ENCODE results near the gene LENG1.

The LENG1 gene

DNA sequence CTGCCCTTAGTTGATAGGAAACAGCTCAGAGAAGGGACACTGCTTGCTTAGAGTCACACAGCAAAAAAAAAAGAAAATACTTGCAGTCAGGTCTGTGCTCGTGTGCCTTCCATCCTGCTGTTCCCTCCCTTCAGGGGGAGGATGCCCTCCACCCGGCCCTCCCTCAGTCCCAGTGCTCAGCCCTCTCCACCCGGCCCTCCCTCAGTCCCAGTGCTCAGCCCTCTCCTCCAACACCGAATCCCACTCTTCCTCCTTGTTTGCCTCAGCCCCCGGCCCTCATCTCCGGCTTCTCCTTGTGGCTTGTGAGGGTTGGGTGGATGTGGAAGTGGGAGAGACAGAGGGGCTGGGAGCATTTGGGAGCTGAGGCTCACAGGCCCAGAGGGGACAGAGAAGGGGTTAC, 49.9 kb downstream of the LENG1 start:
- no peak for DNase-seq (ENCODE audit: low spot score)

DNA sequence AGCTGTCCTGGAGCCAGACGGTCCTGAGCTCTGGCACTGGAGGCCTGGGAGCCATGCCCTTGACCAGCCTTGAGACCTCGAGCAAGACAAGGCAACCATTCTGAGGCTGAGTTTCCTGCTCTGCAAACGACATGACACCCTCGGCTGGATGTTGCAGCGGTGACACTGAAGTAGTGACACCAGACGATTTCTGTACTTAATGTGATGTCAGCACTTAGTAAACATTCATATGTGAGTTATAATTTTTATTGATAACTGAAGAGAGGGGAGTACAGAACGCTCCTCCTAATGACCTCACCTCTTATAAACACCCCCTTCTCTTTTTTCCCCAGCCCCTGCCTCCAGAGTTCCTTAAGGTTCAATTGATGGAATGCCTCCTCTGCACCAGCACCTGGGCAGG, 51.0 kb downstream of the LENG1 start:
- no peak for DNase-seq (ENCODE audit: low spot score)

DNA sequence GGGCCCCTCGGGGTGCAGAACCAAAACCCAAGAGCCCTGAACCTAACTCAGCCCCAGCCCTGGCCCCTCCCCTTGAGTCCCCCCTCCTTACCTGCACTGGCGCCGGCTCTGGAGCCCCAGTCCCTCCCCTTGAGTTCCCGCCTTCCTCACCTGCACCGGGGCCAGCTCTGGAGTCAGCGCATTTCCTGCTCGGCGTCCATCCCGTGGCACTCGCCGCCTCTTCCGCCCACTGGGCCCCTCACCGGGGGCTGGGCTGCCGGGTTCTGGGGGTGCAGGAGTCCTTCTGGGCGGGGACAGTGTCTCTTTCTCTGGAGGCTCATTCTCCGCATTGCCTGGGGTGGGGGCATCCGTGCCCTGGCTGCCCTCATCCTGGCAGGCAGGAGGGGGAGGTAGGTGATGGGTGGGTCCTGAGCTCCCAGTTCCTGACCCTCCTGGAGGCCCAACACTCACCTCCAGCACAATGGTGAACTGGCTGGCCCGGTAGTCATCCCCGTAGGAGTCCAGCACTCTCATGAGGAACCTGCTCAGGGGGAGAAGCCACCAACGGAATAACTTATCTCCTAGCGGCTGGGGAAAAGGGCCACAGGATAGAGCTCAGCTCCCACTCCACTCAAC, 51.5 kb downstream of the LENG1 start:
- no peak for DNase-seq (ENCODE audit: low spot score)

GRCh38 chr19:54106716-54107115, 52.8 kb downstream of the LENG1 start:
- DNase-seq (ENCODE audit: low spot score), result no peak

DNA sequence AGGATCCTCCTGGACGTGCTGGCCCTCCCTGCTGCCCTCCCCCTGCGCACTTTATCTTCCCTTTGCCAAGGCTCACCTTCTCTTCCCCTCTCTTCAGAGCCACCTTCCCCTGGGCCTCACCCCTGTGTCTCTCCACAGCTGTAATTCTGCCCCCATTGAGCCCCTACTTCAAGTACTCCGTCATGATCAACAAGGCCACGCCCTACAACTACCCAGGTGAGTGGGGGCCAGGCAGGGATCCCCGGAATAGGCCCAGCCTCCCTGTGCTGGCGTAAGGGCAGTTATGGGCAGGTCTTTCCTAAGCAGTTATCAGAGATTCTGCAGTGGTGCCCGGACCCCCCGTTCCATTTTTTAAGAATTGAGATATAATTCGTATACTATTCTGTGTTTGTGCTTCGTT, 53.7 kb downstream of the LENG1 start:
- DNase-seq (ENCODE audit: low spot score), result no peak

Measured in kidney capillary endothelial cell (primary cell).